ENCODE data around the gene TEX51. TPM values are rescaled to one million over a fixed set of nuclear protein-coding genes. Genes with fewer than 3 reads are reported as not detected.

The TEX51 gene
- total RNA-seq, 2 donors from 2014 or later: not detected

GRCh38 chr2:126946318-126947102 lies 47.8 kb downstream of the TEX51 start:
- H3K36me3 Mint-ChIP-seq: no peaks in the 10 kb centered on the region
- H3K9me3 Mint-ChIP-seq: peaks cover 5% of the 10 kb centered on the region
- no peak for DNase-seq (ENCODE audit: low spot score)
- H3K4me3 Mint-ChIP-seq: no peak overlapping the region
- H3K27ac Mint-ChIP-seq: no peak overlapping the region
- ATAC-seq: peak in 1 of 2 donors; percentile 45
- H3K4me1 Mint-ChIP-seq (ENCODE audit: low read depth in 2 of 2): no peaks in the 10 kb centered on the region
- peaks cover 23 to 26% of the 10 kb centered on the region in 2 donors for H3K27me3 Mint-ChIP-seq

DNA sequence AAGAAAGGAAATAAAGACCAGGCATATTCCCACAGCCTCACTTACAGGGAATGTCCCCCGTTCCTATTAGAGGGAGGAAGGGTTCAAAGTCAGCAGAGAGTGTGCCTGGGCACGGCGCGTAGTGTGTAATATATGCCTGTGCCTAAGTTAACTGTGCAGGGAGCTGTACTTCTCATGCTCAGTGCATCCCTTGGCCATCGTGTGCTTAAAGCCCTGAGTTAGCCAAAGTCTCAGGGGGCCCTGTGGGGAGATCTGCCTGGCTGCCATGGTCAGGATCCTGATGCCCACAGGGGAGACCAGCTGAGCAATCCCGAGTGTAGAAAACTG lies 48.4 kb downstream of the TEX51 start:
- no peaks in the 10 kb centered on the region for H3K4me1 Mint-ChIP-seq (ENCODE audit: low read depth in 2 of 2)
- H3K36me3 Mint-ChIP-seq: no peaks in the 10 kb centered on the region
- no peak overlapping the region for H3K4me3 Mint-ChIP-seq
- DNase-seq (ENCODE audit: low spot score): no peak
- peaks cover 23 to 26% of the 10 kb centered on the region in 2 donors for H3K27me3 Mint-ChIP-seq
- ATAC-seq: peak; percentile 20 to 40
- H3K27ac Mint-ChIP-seq: no peak overlapping the region
- peaks cover 5% of the 10 kb centered on the region for H3K9me3 Mint-ChIP-seq

DNA sequence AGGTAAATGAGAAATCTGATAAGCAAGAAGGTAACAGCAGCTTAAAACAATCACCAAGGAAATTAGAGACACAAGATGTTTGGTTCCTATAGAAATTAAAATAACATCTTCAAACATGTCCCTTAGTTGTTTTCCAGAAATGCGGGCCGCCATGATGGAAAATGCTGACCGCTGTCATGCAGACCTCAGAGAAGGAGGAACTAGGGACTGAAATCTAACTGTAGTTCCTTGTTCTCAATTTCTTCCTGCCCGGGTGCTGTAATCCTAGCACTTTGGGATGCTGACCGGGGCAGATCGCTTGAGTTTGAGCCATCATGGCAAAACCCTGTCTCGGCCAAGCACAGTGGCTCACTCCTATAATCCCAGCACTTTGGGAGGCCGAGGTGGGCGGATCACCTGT lies 51.1 kb downstream of the TEX51 start:
- no peak for DNase-seq (ENCODE audit: low spot score)
- no peak overlapping the region for H3K27ac Mint-ChIP-seq
- peaks cover 21 to 31% of the 10 kb centered on the region in 2 donors for H3K27me3 Mint-ChIP-seq

DNA sequence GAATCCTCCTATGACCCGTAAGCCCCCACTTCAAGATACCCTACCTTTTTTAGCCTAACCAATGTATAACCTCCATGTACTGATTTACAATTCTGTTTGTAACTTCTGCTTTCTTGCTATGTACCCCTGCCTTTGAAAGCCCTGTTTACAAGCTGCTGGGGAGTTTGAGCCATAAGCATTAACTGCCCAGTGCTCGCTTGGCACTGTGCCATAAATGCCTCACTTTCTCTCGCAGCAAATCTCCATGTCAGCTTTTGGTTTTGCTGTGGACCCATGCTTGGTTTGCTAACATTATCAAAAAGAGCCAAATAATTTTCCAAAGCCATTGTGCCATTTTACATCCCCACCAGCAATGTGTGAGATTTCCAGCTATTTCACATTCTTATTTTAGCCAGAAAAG lies 51.8 kb downstream of the TEX51 start:
- Mint-ChIP-seq H3K27me3 (peaks cover 26 to 39% of the 10 kb centered on the region in 2 donors), H3K27ac (no peak overlapping the region), H3K4me1 (ENCODE audit: low read depth in 2 of 2) (no peaks in the 10 kb centered on the region), H3K9me3 (no peaks in the 10 kb centered on the region), H3K4me3 (no peak overlapping the region), H3K36me3 (no peaks in the 10 kb centered on the region)
- no peak for DNase-seq (ENCODE audit: low spot score)
- ATAC-seq: no peak

More for the DNA sequence above, 51.1 kb downstream of the TEX51 start:
- Mint-ChIP-seq H3K4me1 (ENCODE audit: low read depth in 2 of 2) (no peaks in the 10 kb centered on the region), H3K9me3 (no peaks in the 10 kb centered on the region), H3K36me3 (no peaks in the 10 kb centered on the region), H3K4me3 (no peak overlapping the region)
- no peak for ATAC-seq

Other genes with a start within 250 kb of the TEX51 start
- gene GYPC, start 242.7 kb upstream of the TEX51 start, total RNA-seq: 10 to 100 TPM; 44.2 to 56.9 TPM
- gene BIN1, start 208.3 kb downstream of the TEX51 start, total RNA-seq: 10 to 100 TPM; 18.0 to 35.9 TPM